HCT116 (cell line): ENCODE data around the gene TMEM117. TPM values are rescaled to one million over a fixed set of nuclear protein-coding genes. Genes with fewer than 3 reads are reported as not detected.
A peak's percentile ranks its signal among the peaks of the same experiment; 100 is the strongest.

ENCODE experiments used
- ATAC-seq: fragments of 200-7000 bp; cut with Tn5 transposase; 2 replicates; pipeline ENCODE4 v1.9.1; 2020; ENCODE audit warnings: mild to moderate bottlenecking, moderate library complexity
- BruUV-seq: library from RNA; stranded (reverse); fragments of 400-500 nt; replicated peaks from 2 replicates; lab custom pipeline; 2021; lab: Mats Ljungman, UMichigan
- CTCF ChIA-PET: fragments of 300-600 bp; sonication (Branson Sonifier 250); formaldehyde crosslinking; loops from one replicate; lab custom pipeline; 2021; ENCODE audit warnings: antibody characterized with exemption; lab: Charles Lee
- POLR2A ChIA-PET: fragments of 300-600, 350-600 bp; sonication (Branson Sonifier 250); formaldehyde crosslinking; loops from one replicate; lab custom pipeline; 2021; ENCODE audit warnings: antibody characterized with exemption; lab: Charles Lee
- RAD21 ChIA-PET, 2 experiments: fragments of 300-600 bp; sonication (Branson Sonifier 250); formaldehyde crosslinking; loops; one replicate each; lab custom pipeline; 2023; ENCODE audit warnings: low total read pairs in 2 of 2; ENCODE audit not compliant: uncharacterized antibody in 2 of 2, unreplicated experiment in 2 of 2, low non-redundant PET in 1 of 2; lab: Charles Lee
- DNase-seq: peaks from one replicate; pipeline ENCODE4 v3.0.0-alpha.2; 2010; ENCODE audit warnings: low read depth, low spot score
- H2AFZ ChIP-seq: fragments of 200-600 bp; shearing (Covaris generic), sonication (generic); 2 replicates; pipeline ENCODE4 v1.6.1; 2017; ENCODE audit warnings: low read depth, mixed run types, mixed read lengths, antibody characterized with exemption, low read length; ENCODE audit not compliant: poor library complexity, severe bottlenecking
- H3K27ac ChIP-seq: 2 replicates; pipeline ENCODE4 v1.5.1; 2012; ENCODE audit warnings: low read depth, low read length
- H3K27me3 ChIP-seq: fragments of 200-600 bp; sonication (generic); 2 replicates; pipeline ENCODE4 v1.6.1; 2016; ENCODE audit warnings: mixed run types, low read length, mixed read lengths; ENCODE audit not compliant: insufficient read depth
- H3K36me3 ChIP-seq, 2 experiments: fragments of 200-500 bp in 1 of 2; fragments of 200-600 bp in 1 of 2; sonication (Bioruptor generic) in 1 of 2; sonication (generic) in 1 of 2; 2 replicates each; pipeline versions ENCODE4 v1.5.1 to v1.6.1; 2014 to 2016; ENCODE audit warnings: low read length in 2 of 2, inconsistent platforms in 1 of 2, mixed read lengths in 1 of 2, mixed run types in 1 of 2; ENCODE audit not compliant: insufficient read depth in 2 of 2, control insufficient read depth in 1 of 2
- H3K4me1 ChIP-seq, 2 experiments: fragments of 200-600 bp in 1 of 2; sonication (generic) in 1 of 2; 2 replicates each; pipeline versions ENCODE4 v1.5.1 to v1.6.1; 2012 to 2017; ENCODE audit warnings: low read length in 2 of 2, inconsistent platforms in 1 of 2, mild to moderate bottlenecking in 1 of 2, mixed read lengths in 1 of 2, mixed run types in 1 of 2, moderate library complexity in 1 of 2; ENCODE audit not compliant: insufficient read depth in 2 of 2, control insufficient read depth in 1 of 2
- H3K4me2 ChIP-seq: fragments of 200-600 bp; sonication (generic); 2 replicates; pipeline ENCODE4 v1.6.1; 2017; ENCODE audit warnings: mixed run types, low read length, mixed read lengths
- H3K4me3 ChIP-seq, 2 experiments: fragments of 200-600 bp in 1 of 2; sonication (generic) in 1 of 2; replicated peaks in 1 of 2; 2 replicates each; pipeline ENCODE4 v1.5.1; 2011 to 2016; ENCODE audit warnings: low read length in 2 of 2, control low read depth in 1 of 2, low read depth in 1 of 2, mild to moderate bottlenecking in 1 of 2, mixed read lengths in 1 of 2, mixed run types in 1 of 2
- H3K79me2 ChIP-seq: fragments of 200-600 bp; sonication (generic); 2 replicates; pipeline ENCODE4 v1.6.1; 2017; ENCODE audit warnings: mild to moderate bottlenecking, mixed run types, low read length, moderate library complexity, mixed read lengths; ENCODE audit not compliant: insufficient read depth
- H3K9ac ChIP-seq: fragments of 200-600 bp; sonication (generic); 2 replicates; pipeline ENCODE4 v1.6.1; 2016; ENCODE audit warnings: low read length, mixed read lengths
- H3K9me2 ChIP-seq: fragments of 200-600 bp; sonication (generic), shearing (Covaris generic); 2 replicates; pipeline ENCODE4 v1.6.1; 2017; ENCODE audit warnings: mixed run types, mild to moderate bottlenecking, moderate library complexity; ENCODE audit not compliant: insufficient read depth
- H3K9me3 ChIP-seq, 2 experiments: fragments of 200-500 bp in 1 of 2; fragments of 200-600 bp in 1 of 2; sonication (Bioruptor generic) in 1 of 2; sonication (generic) in 1 of 2; 2 replicates each; pipeline ENCODE4 v1.6.1; 2014 to 2017; ENCODE audit warnings: low read length in 2 of 2, mixed read lengths in 2 of 2, inconsistent platforms in 1 of 2, low read depth in 1 of 2, mild to moderate bottlenecking in 1 of 2, mixed run types in 1 of 2, moderate library complexity in 1 of 2; ENCODE audit not compliant: control insufficient read depth in 1 of 2, insufficient read depth in 1 of 2
- H4K20me1 ChIP-seq: fragments of 200-600 bp; sonication (generic), shearing (Covaris generic); 2 replicates; pipeline ENCODE4 v1.6.1; 2017; ENCODE audit warnings: mixed run types, mild to moderate bottlenecking, moderate library complexity; ENCODE audit not compliant: insufficient read depth
- CEBPB ChIP-seq: IDR thresholded peaks from 2 replicates; pipeline ENCODE4 v1.6.1; 2012; ENCODE audit warnings: low read depth
- EGR1 ChIP-seq: IDR thresholded peaks from 2 replicates; pipeline ENCODE4 v1.6.1; 2012; ENCODE audit warnings: low read depth
- EZH2 ChIP-seq: fragments of 200-600 bp; sonication (generic); IDR thresholded peaks from 2 replicates; pipeline ENCODE4 v1.6.1; 2017; ENCODE audit warnings: antibody characterized with exemption, mixed run types
- FOSL1 ChIP-seq: IDR thresholded peaks from 2 replicates; pipeline ENCODE4 v1.6.1; 2012; ENCODE audit warnings: low read depth
- POLR2A ChIP-seq: IDR thresholded peaks from 2 replicates; pipeline ENCODE4 v1.7.0; 2011; ENCODE audit warnings: borderline replicate concordance; ENCODE audit not compliant: insufficient read depth, insufficient read length; ENCODE audit errors: extremely low read depth
- POLR2AphosphoS5 ChIP-seq: IDR thresholded peaks from 2 replicates; pipeline ENCODE4 v1.6.1; 2011; ENCODE audit warnings: mild to moderate bottlenecking, low read depth, low read length, moderate library complexity
- RAD21 ChIP-seq: IDR thresholded peaks from 2 replicates; pipeline ENCODE4 v1.6.1; 2012; ENCODE audit warnings: low read depth, mild to moderate bottlenecking
- SIN3A ChIP-seq: IDR thresholded peaks from 2 replicates; pipeline ENCODE4 v1.6.1; 2012; ENCODE audit warnings: low read depth
- SP1 ChIP-seq: IDR thresholded peaks from 2 replicates; pipeline ENCODE4 v1.6.1; 2012; ENCODE audit warnings: low read depth
- TCF7L2 ChIP-seq: IDR thresholded peaks from 2 replicates; pipeline ENCODE4 v1.7.0; 2011; ENCODE audit warnings: borderline replicate concordance, inconsistent platforms; ENCODE audit not compliant: insufficient read depth, insufficient read length; ENCODE audit errors: extremely low read depth
- YY1 ChIP-seq: IDR thresholded peaks from 2 replicates; pipeline ENCODE4 v1.6.1; 2011; ENCODE audit warnings: low read length, low read depth, moderate library complexity, mild to moderate bottlenecking; ENCODE audit not compliant: insufficient replicate concordance; ENCODE audit errors: extremely low read depth
- ZFX ChIP-seq: fragments of 450-650 bp; IDR thresholded peaks from 2 replicates; pipeline ENCODE4 v1.6.1; 2017
- ZNF274 ChIP-seq: fragments of 200-500 bp; sonication (Bioruptor generic); IDR thresholded peaks from 2 replicates; pipeline ENCODE4 v1.6.1; 2014; ENCODE audit warnings: mild to moderate bottlenecking, low read depth, low read length, inconsistent platforms
- intact Hi-C: fragments of 100-400 bp; cut with micrococcal nuclease; formaldehyde crosslinking; loops from 2 replicates; pipeline ENCODE4 v1.10.0; 2022
- total RNA-seq: library from RNA; stranded (reverse); gene quantifications from one replicate; pipeline ENCODE4 v1.2.1, GENCODE V29; 2021; ENCODE audit not compliant: unreplicated experiment
- TF ChIP-seq, protein P1 (sequence below), 3 experiments: fragments of 200-600 bp in 1 of 3; sonication (generic) in 1 of 3; IDR thresholded peaks in 2 of 3; conservative IDR thresholded peaks in 1 of 3; 2 replicates each; pipeline ENCODE4 v1.5.1; 2012 to 2017; ENCODE audit warnings: low read depth in 2 of 3, low read length in 2 of 3, antibody characterized with exemption in 1 of 3, borderline replicate concordance in 1 of 3, control low read depth in 1 of 3, mild to moderate bottlenecking in 1 of 3, mixed read lengths in 1 of 3, mixed run types in 1 of 3, moderate library complexity in 1 of 3; ENCODE audit not compliant: insufficient read depth in 1 of 3
- TF ChIP-seq, protein P2 (sequence below): IDR thresholded peaks from 2 replicates; pipeline ENCODE4 v1.6.1; 2012; ENCODE audit warnings: low read depth
- TF ChIP-seq, protein P3 (sequence below): IDR thresholded peaks from 2 replicates; pipeline ENCODE4 v1.6.1; 2012

Gene TMEM117
- total RNA-seq, 1 experiment from 2014 or later = 3.6 TPM

DNA sequence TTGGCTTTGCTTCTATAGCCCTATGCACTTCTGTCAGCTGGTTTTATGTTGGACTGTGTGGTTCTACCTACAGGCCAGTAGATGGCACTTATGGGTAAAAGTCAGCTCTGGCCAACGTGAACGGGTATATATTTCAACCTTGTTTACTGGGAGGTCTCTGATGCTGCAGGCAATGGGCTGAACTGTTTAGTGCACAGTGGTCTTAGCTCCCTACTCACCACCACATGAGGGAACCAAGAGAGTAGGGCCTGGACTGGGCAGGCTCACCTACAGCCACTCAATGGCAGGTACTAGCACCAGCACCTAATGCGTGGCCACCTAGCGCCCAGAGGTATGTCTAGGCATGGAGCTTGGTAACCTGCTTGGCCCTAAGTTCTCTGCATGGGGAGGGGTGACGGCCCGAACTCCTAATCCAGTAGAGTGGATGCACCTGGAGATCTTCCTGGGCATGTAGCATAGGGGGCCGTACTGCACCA, 481.8 kb downstream of the TMEM117 start:
- intact Hi-C loops = loop anchor here (10.0 kb wide), 1 partner anchor 617 kb away; no protein-coding TSS in a partner anchor
- Histone ChIP-seq H4K20me1 (no peaks in the 10 kb centered on the region), H3K79me2 (no peaks in the 10 kb centered on the region), H2AFZ (no peak overlapping the region), H3K27me3 (no peaks in the 10 kb centered on the region), H3K27ac (no peak overlapping the region), H3K9ac (no peak overlapping the region), H3K9me3 (no peaks in the 10 kb centered on the region), H3K9me2 (no peaks in the 10 kb centered on the region), H3K4me3 (no peak overlapping the region), H3K36me3 (no peaks in the 10 kb centered on the region), H3K4me1 (no peaks in the 10 kb centered on the region), H3K4me2 (no peak overlapping the region)
- ChIA-PET POLR2A (no interaction called here), CTCF (interaction anchor here (1.1 to 1.4 kb wide), 4 partner anchors 23 to 613 kb away, joined by 3 to 5 read pairs (median 3); no protein-coding TSS in a partner anchor), RAD21 (no interaction called here)
- no TSS peak for BruUV-seq
- DNase-seq (peak; percentile 15), ATAC-seq (peak; percentile 98)
- TF ChIP-seq ZNF274 (no peak), EZH2 (no peak), EGR1 (no peak), RAD21 (peak; percentile 58), SIN3A (no peak), CEBPB (no peak), POLR2AphosphoS5 (no peak)
- TF ChIP-seq, protein P1, sequence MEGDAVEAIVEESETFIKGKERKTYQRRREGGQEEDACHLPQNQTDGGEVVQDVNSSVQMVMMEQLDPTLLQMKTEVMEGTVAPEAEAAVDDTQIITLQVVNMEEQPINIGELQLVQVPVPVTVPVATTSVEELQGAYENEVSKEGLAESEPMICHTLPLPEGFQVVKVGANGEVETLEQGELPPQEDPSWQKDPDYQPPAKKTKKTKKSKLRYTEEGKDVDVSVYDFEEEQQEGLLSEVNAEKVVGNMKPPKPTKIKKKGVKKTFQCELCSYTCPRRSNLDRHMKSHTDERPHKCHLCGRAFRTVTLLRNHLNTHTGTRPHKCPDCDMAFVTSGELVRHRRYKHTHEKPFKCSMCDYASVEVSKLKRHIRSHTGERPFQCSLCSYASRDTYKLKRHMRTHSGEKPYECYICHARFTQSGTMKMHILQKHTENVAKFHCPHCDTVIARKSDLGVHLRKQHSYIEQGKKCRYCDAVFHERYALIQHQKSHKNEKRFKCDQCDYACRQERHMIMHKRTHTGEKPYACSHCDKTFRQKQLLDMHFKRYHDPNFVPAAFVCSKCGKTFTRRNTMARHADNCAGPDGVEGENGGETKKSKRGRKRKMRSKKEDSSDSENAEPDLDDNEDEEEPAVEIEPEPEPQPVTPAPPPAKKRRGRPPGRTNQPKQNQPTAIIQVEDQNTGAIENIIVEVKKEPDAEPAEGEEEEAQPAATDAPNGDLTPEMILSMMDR (IDR thresholded peaks at IDR 0.05 in 2 of 3, conservative IDR thresholded peaks at IDR 0.05 in 1 of 3; ENCODE audit: borderline replicate concordance in 1 of 3, insufficient read depth in 1 of 3, low read depth in 2 of 3, low read length in 2 of 3) = peak; percentile 20 to 55 (median 54); a peak in 5 of 6 replicates

DNA sequence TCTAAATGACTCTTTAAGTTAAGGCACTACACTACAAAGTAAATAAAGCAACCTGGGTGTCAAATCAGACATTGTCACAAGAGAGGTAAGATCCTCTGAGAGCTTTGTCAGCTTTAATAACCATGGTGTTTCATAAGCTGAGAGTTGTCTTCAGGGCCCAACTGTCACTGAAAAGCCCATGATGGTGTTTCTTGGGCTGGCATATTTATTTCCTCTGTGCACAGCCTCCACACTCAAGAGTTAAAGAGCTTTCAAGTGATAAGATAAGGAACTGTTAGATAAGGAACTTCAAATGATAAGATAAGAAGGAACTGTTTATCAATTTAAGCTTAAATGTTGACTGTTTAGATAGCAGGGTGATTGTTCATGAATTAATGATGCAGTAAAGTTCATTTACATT, 495.4 kb downstream of the TMEM117 start:
- no peaks in the 10 kb centered on the region for H3K9me2 ChIP-seq
- no TSS peak for BruUV-seq
- H4K20me1 ChIP-seq = no peaks in the 10 kb centered on the region
- CTCF ChIA-PET = no interaction called here
- intact Hi-C loops = no loop called here
- DNase-seq = no peak
- no peak overlapping the region for H3K4me2 ChIP-seq
- no peaks in the 10 kb centered on the region for H3K79me2 ChIP-seq
- no peak overlapping the region for H3K4me3 ChIP-seq
- RAD21 ChIA-PET = no interaction called here
- H3K27me3 ChIP-seq = no peaks in the 10 kb centered on the region
- H3K4me1 ChIP-seq = no peaks in the 10 kb centered on the region
- H3K27ac ChIP-seq = no peak overlapping the region
- no peak overlapping the region for H2AFZ ChIP-seq
- no peak overlapping the region for H3K9ac ChIP-seq
- H3K36me3 ChIP-seq = no peaks in the 10 kb centered on the region
- ATAC-seq = no peak
- POLR2A ChIA-PET = no interaction called here
- H3K9me3 ChIP-seq = no peaks in the 10 kb centered on the region
- TF ChIP-seq POLR2A (no peak), CEBPB (no peak), ZFX (no peak), SP1 (no peak), ZNF274 (no peak), EZH2 (no peak), YY1 (no peak), POLR2AphosphoS5 (no peak), RAD21 (no peak), FOSL1 (no peak), TCF7L2 (no peak)
- TF ChIP-seq, protein P2, sequence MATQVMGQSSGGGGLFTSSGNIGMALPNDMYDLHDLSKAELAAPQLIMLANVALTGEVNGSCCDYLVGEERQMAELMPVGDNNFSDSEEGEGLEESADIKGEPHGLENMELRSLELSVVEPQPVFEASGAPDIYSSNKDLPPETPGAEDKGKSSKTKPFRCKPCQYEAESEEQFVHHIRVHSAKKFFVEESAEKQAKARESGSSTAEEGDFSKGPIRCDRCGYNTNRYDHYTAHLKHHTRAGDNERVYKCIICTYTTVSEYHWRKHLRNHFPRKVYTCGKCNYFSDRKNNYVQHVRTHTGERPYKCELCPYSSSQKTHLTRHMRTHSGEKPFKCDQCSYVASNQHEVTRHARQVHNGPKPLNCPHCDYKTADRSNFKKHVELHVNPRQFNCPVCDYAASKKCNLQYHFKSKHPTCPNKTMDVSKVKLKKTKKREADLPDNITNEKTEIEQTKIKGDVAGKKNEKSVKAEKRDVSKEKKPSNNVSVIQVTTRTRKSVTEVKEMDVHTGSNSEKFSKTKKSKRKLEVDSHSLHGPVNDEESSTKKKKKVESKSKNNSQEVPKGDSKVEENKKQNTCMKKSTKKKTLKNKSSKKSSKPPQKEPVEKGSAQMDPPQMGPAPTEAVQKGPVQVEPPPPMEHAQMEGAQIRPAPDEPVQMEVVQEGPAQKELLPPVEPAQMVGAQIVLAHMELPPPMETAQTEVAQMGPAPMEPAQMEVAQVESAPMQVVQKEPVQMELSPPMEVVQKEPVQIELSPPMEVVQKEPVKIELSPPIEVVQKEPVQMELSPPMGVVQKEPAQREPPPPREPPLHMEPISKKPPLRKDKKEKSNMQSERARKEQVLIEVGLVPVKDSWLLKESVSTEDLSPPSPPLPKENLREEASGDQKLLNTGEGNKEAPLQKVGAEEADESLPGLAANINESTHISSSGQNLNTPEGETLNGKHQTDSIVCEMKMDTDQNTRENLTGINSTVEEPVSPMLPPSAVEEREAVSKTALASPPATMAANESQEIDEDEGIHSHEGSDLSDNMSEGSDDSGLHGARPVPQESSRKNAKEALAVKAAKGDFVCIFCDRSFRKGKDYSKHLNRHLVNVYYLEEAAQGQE = no peak
- TF ChIP-seq, protein P3, sequence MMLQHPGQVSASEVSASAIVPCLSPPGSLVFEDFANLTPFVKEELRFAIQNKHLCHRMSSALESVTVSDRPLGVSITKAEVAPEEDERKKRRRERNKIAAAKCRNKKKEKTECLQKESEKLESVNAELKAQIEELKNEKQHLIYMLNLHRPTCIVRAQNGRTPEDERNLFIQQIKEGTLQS = no peak
